H1 (cell line): Measurements from ENCODE around the gene ATG16L2. TPM values are rescaled to one million over a fixed set of nuclear protein-coding genes. Genes with fewer than 3 reads are reported as not detected.

Experiments used
- CTCF ChIA-PET: fragments of 300-600 bp; sonication (Branson Sonifier 250); formaldehyde crosslinking; loops from one replicate; lab custom pipeline; 2021; ENCODE audit not compliant: partially characterized antibody; lab: Charles Lee
- POLR2A ChIA-PET: fragments of 300-600 bp; sonication (Branson Sonifier 250); formaldehyde crosslinking; loops from one replicate; lab custom pipeline; 2021; ENCODE audit warnings: inconsistent platforms; ENCODE audit not compliant: partially characterized antibody; lab: Charles Lee
- DNase-seq, 2 experiments: peaks; one replicate each; pipeline versions ENCODE4 v3.0.0 to v3.0.0-alpha.2; 2010 to 2022; ENCODE audit warnings: low spot score in 2 of 2, low read depth in 1 of 2, mixed read lengths in 1 of 2
- FAIRE-seq: peaks from 2 replicates; lab custom pipeline; 2011; peaks lifted over from hg19 to GRCh38; lab: Jason Lieb, UNC
- H2AFZ ChIP-seq: 2 replicates; pipeline ENCODE4 v1.8.1; 2012; ENCODE audit warnings: low read length, inconsistent platforms
- H2AK5ac ChIP-seq: 2 replicates; pipeline ENCODE4 v1.6.1; 2013; ENCODE audit warnings: low read depth, low read length
- H2BK120ac ChIP-seq: replicated peaks from 2 replicates; pipeline ENCODE3; 2013; ENCODE audit warnings: low read depth, low read length, inconsistent platforms
- H2BK12ac ChIP-seq: 2 replicates; pipeline ENCODE4 v1.6.1; 2013; ENCODE audit warnings: low read depth, low read length
- H2BK15ac ChIP-seq: 2 replicates; pipeline ENCODE4 v1.6.1; 2013; ENCODE audit warnings: low read length
- H2BK20ac ChIP-seq: 2 replicates; pipeline ENCODE4 v1.6.1; 2013; ENCODE audit warnings: low read length
- H2BK5ac ChIP-seq: 2 replicates; pipeline ENCODE4 v1.6.1; 2013; ENCODE audit warnings: low read depth, low read length
- H3K14ac ChIP-seq: 2 replicates; pipeline ENCODE4 v1.6.1; 2013; ENCODE audit warnings: inconsistent platforms; ENCODE audit not compliant: insufficient read length
- H3K18ac ChIP-seq: 2 replicates; pipeline ENCODE4 v1.6.1; 2013; ENCODE audit warnings: low read length; ENCODE audit errors: extremely low read depth
- H3K23ac ChIP-seq: 2 replicates; pipeline ENCODE4 v1.6.1; 2013; ENCODE audit warnings: inconsistent platforms; ENCODE audit not compliant: insufficient read length
- H3K23me2 ChIP-seq: 2 replicates; pipeline ENCODE4 v1.6.1; 2013; ENCODE audit warnings: low read depth, low read length
- H3K27ac ChIP-seq: 2 replicates; pipeline ENCODE4 v1.6.1; 2011; ENCODE audit warnings: low read depth, low read length, inconsistent platforms
- H3K27me3 ChIP-seq, 4 experiments: replicated peaks in 1 of 4; 1 replicate in 1 of 4; 2 replicates in 3 of 4; pipeline versions ENCODE4 v1.6.1 to v1.8.1; 2011 to 2013; ENCODE audit warnings: low read length in 3 of 4, mild to moderate bottlenecking in 3 of 4, inconsistent platforms in 2 of 4, mixed read lengths in 2 of 4, moderate library complexity in 1 of 4; ENCODE audit not compliant: control insufficient read depth in 3 of 4, insufficient read depth in 3 of 4; ENCODE audit errors: extremely low read depth in 1 of 4
- H3K36me3 ChIP-seq, 4 experiments: 2 replicates each; pipeline versions ENCODE4 v1.6.1 to v1.8.1; 2011 to 2013; ENCODE audit warnings: mild to moderate bottlenecking in 4 of 4, low read length in 3 of 4, moderate library complexity in 2 of 4, control low read depth in 1 of 4, inconsistent platforms in 1 of 4; ENCODE audit not compliant: insufficient read depth in 4 of 4, control insufficient read depth in 2 of 4
- H3K4ac ChIP-seq: replicated peaks from 2 replicates; pipeline ENCODE3; 2013; ENCODE audit warnings: low read length, low read depth, mixed read lengths, inconsistent platforms; ENCODE audit not compliant: insufficient read length
- H3K4me1 ChIP-seq, 4 experiments: replicated peaks in 1 of 4; 1 replicate in 1 of 4; 2 replicates in 3 of 4; pipeline versions ENCODE4 v1.6.1 to v1.8.1; 2011 to 2013; ENCODE audit warnings: low read length in 3 of 4, inconsistent platforms in 2 of 4, mixed read lengths in 1 of 4; ENCODE audit not compliant: insufficient read depth in 4 of 4, control insufficient read depth in 3 of 4
- H3K4me2 ChIP-seq, 2 experiments: 2 replicates each; pipeline versions ENCODE4 v1.6.1 to v1.8.1; 2011 to 2013; ENCODE audit warnings: low read depth in 2 of 2, low read length in 2 of 2, control low read depth in 1 of 2, inconsistent platforms in 1 of 2, mild to moderate bottlenecking in 1 of 2; ENCODE audit not compliant: insufficient read depth in 1 of 2
- H3K4me3 ChIP-seq, 4 experiments: fragments of 200-600, 300-600 bp in 1 of 4; sonication (generic), shearing (Covaris generic), sonication (Bioruptor Twin) in 1 of 4; 2 replicates each; pipeline versions ENCODE4 v1.5.1 to v1.8.1; 2011 to 2016; ENCODE audit warnings: low read length in 4 of 4, low read depth in 3 of 4, control low read depth in 2 of 4, inconsistent platforms in 2 of 4, mild to moderate bottlenecking in 2 of 4, mixed read lengths in 1 of 4, moderate library complexity in 1 of 4; ENCODE audit not compliant: insufficient read depth in 2 of 4; ENCODE audit errors: extremely low read depth in 1 of 4
- H3K56ac ChIP-seq: replicated peaks from 2 replicates; pipeline ENCODE3; 2013; ENCODE audit warnings: low read depth, mild to moderate bottlenecking, mixed read lengths, low read length, inconsistent platforms; ENCODE audit not compliant: insufficient read length
- H3K79me1 ChIP-seq: 2 replicates; pipeline ENCODE4 v1.6.1; 2013; ENCODE audit warnings: low read depth, low read length, control low read depth
- H3K79me2 ChIP-seq, 2 experiments: 2 replicates each; pipeline versions ENCODE4 v1.6.1 to v1.8.1; 2012 to 2013; ENCODE audit warnings: low read length in 2 of 2, mild to moderate bottlenecking in 2 of 2, inconsistent platforms in 1 of 2; ENCODE audit not compliant: insufficient read depth in 2 of 2, control insufficient read depth in 1 of 2
- H3K9ac ChIP-seq, 4 experiments: replicated peaks in 1 of 4; 1 replicate in 1 of 4; 2 replicates in 3 of 4; pipeline versions ENCODE4 v1.6.1 to v1.8.1; 2011 to 2013; ENCODE audit warnings: low read depth in 3 of 4, low read length in 3 of 4, control low read depth in 2 of 4, mild to moderate bottlenecking in 2 of 4, moderate library complexity in 2 of 4, inconsistent platforms in 1 of 4; ENCODE audit errors: extremely low read depth in 1 of 4
- H3K9me3 ChIP-seq, 2 experiments: 2 replicates each; pipeline versions ENCODE4 v1.6.1 to v1.8.1; 2012 to 2013; ENCODE audit warnings: mild to moderate bottlenecking in 2 of 2, moderate library complexity in 2 of 2, control low read depth in 1 of 2, inconsistent platforms in 1 of 2, low read depth in 1 of 2, low read length in 1 of 2, mixed read lengths in 1 of 2; ENCODE audit not compliant: insufficient read depth in 2 of 2
- H4K20me1 ChIP-seq, 2 experiments: replicated peaks in 1 of 2; 2 replicates each; pipeline versions ENCODE3 to v1.8.1; 2011 to 2013; ENCODE audit warnings: inconsistent platforms in 2 of 2, low read length in 2 of 2, mild to moderate bottlenecking in 1 of 2; ENCODE audit not compliant: insufficient read depth in 2 of 2, control insufficient read depth in 1 of 2
- H4K5ac ChIP-seq: 2 replicates; pipeline ENCODE4 v1.6.1; 2013; ENCODE audit warnings: low read length, low read depth, mixed read lengths, inconsistent platforms; ENCODE audit not compliant: insufficient read length
- H4K8ac ChIP-seq: 2 replicates; pipeline ENCODE4 v1.8.0; 2013; ENCODE audit warnings: mild to moderate bottlenecking, moderate library complexity, low read length, inconsistent platforms; ENCODE audit not compliant: insufficient read depth; ENCODE audit errors: extremely low read depth
- H4K91ac ChIP-seq: replicated peaks from 2 replicates; pipeline ENCODE3; 2013; ENCODE audit warnings: low read length, mixed read lengths, inconsistent platforms; ENCODE audit not compliant: insufficient read length
- BRCA1 ChIP-seq: IDR thresholded peaks from 2 replicates; pipeline ENCODE4 v1.6.1; 2012; ENCODE audit warnings: low read depth, low read length, improper control_type of control experiment
- CHD2 ChIP-seq: IDR thresholded peaks from 2 replicates; pipeline ENCODE4 v1.6.1; 2012; ENCODE audit warnings: low read length, improper control_type of control experiment
- CTBP2 ChIP-seq: IDR thresholded peaks from 2 replicates; pipeline ENCODE4 v1.7.0; 2011; ENCODE audit warnings: borderline replicate concordance, mild to moderate bottlenecking, moderate library complexity, mixed read lengths, low read length; ENCODE audit not compliant: insufficient read depth, insufficient read length
- KDM4A ChIP-seq: IDR thresholded peaks from one replicate; pipeline ENCODE4 v1.7.1; 2012; ENCODE audit warnings: low read depth, mild to moderate bottlenecking, moderate library complexity, low read length, inconsistent platforms; ENCODE audit not compliant: severe bottlenecking
- KDM5A ChIP-seq: fragments of 200-600 bp; IDR thresholded peaks from 2 replicates; pipeline ENCODE4 v1.7.1; 2012; ENCODE audit warnings: mild to moderate bottlenecking, low read length, inconsistent platforms, mixed read lengths
- MAFK ChIP-seq: IDR thresholded peaks from 2 replicates; pipeline ENCODE4 v1.6.1; 2012; ENCODE audit warnings: low read depth, mild to moderate bottlenecking, improper control_type of control experiment, low read length
- PHF8 ChIP-seq: fragments of 200-600 bp; sonication (generic); conservative IDR thresholded peaks from 2 replicates; pipeline ENCODE4 v1.7.1; 2012; ENCODE audit warnings: low read depth, mild to moderate bottlenecking, inconsistent platforms, low read length, moderate library complexity
- SIN3A ChIP-seq, 2 experiments: IDR thresholded peaks in 1 of 2; conservative IDR thresholded peaks in 1 of 2; 2 replicates each; pipeline ENCODE4 v1.6.1; 2011 to 2012; ENCODE audit warnings: low read length in 2 of 2, improper control_type of control experiment in 1 of 2, low read depth in 1 of 2, mild to moderate bottlenecking in 1 of 2
- TBP ChIP-seq: IDR thresholded peaks from 2 replicates; pipeline ENCODE4 v1.6.1; 2011; ENCODE audit warnings: low read depth, low read length, improper control_type of control experiment
- WGBS, 2 experiments: shearing (Covaris generic) in 1 of 2; methylation state at CpG; one replicate each; pipeline versions ENCODE4 v1.1.6 to v1.1.7; 2013 to 2015; ENCODE audit warnings: low lambda C conversion rate in 2 of 2, mixed read lengths in 2 of 2, inconsistent platforms in 1 of 2, low coverage in 1 of 2, missing lambda C conversion rate in 1 of 2; ENCODE audit not compliant: insufficient replicate concordance in 2 of 2, insufficient coverage in 1 of 2, insufficient read length in 1 of 2; ENCODE audit errors: extremely low coverage in 1 of 2, missing lambda C conversion rate in 1 of 2; 5-methylcytosine and 5-hydroxymethylcytosine counted together
- polyA plus RNA-seq, 7 experiments: library from polyadenylated mRNA; depleted of rRNA in 3 of 7; stranded (reverse) in 5 of 7; unstranded in 2 of 7; fragments of >200 nt in 5 of 7; fragments of 200-250 nt in 2 of 7; gene quantifications; 1 replicate in 5 of 7; 2 replicates in 1 of 7; 4 replicates in 1 of 7; pipeline versions ENCODE4 v1.2.1 to v1.2.3, GENCODE V29; 2011 to 2013; ENCODE audit warnings: missing spikeins in 2 of 7, mixed read lengths in 2 of 7
- total RNA-seq: library from RNA; stranded (reverse); fragmentation: NEBNext Ultra II Directional; extraction: Animal tissue kit (Norgen Biotek cat#: 25700); gene quantifications from 2 replicates; pipeline ENCODE4 v1.2.1, GENCODE V29; 2021

The ATG16L2 gene
- total and polyA plus RNA-seq, 2 of the 8 experiments (the other 6 are each of a cell fraction or from before 2014, with no cell fraction given): 11.0 to 18.5 TPM

DNA sequence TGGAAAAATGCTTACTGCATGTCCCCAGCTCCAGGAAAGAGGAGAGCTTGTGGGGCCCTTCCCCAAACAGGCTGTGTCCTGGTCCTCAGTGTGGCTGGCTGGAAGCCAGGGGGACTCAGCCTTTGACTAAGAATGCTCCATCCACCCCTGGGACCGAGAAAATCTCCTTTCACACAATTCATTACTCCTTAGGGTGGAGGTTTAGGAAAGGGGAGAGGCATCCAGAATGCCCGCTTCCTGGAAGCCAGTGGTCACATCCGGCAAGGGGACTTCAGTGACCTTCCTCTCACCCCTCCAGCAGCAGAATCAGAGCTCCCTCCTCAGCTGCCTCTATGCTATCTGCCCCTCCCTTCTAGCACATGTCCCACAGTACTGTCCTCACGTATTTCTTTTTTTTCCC is 21.9 kb downstream of the ATG16L2 start:
- no peak overlapping the region for H3K56ac ChIP-seq
- H2BK20ac ChIP-seq: no peak overlapping the region
- 88% methylated on average over 4 of the region's 4 CpGs; no CpG with 5 or more reads in 1 of the 2 experiments for WGBS, 2 experiments
- DNase-seq: no peak
- no peak overlapping the region for H3K4ac ChIP-seq
- H3K36me3 ChIP-seq: no peaks in the 10 kb centered on the region
- no peaks in the 10 kb centered on the region; the same call in 1 of the 2 replicates for H3K79me1 ChIP-seq
- H3K9me3 ChIP-seq: no peaks in the 10 kb centered on the region
- no peaks in the 10 kb centered on the region for H4K20me1 ChIP-seq
- no peak overlapping the region for H2AK5ac ChIP-seq
- no peak overlapping the region for H3K18ac ChIP-seq
- H3K79me2 ChIP-seq: no peaks in the 10 kb centered on the region
- H3K4me1 ChIP-seq: peaks cover 0 to 5% (median 4%) of the 10 kb centered on the region in 4 experiments; a peak in 6 of 7 replicates
- H2BK15ac ChIP-seq: no peak overlapping the region
- H3K23ac ChIP-seq: no peak overlapping the region
- FAIRE-seq: no peak
- H2BK5ac ChIP-seq: no peak overlapping the region
- H3K14ac ChIP-seq: no peak overlapping the region
- H4K5ac ChIP-seq: no peak overlapping the region
- ChIA-PET POLR2A (interaction anchor here (1.2 kb wide), 2 partner anchors 9 to 12 kb away, joined by 3 read pairs; no protein-coding TSS in a partner anchor), CTCF (interaction anchor here (0.5 to 11.9 kb wide), 7 partner anchors 11 to 366 kb away, joined by 3 to 258 read pairs (median 3); partner anchors contain the start of gene FCHSD2)
- no peak overlapping the region for H4K91ac ChIP-seq
- H3K4me2 ChIP-seq: no peak overlapping the region
- no peak overlapping the region for H3K9ac ChIP-seq
- no peak for TF ChIP-seq BRCA1
- no peak for TF ChIP-seq MAFK
- TF ChIP-seq KDM5A: no peak
- TF ChIP-seq TBP: no peak
- TF ChIP-seq SIN3A (conservative IDR thresholded peaks at IDR 0.05 in 1 of 2, IDR thresholded peaks at IDR 0.05 in 1 of 2; ENCODE audit: low read depth in 1 of 2, low read length in 2 of 2): no peak
- TF ChIP-seq KDM4A: no peak
- no peak for TF ChIP-seq CHD2
- TF ChIP-seq CTBP2: no peak
- no peak for TF ChIP-seq PHF8
- H3K4me3 ChIP-seq: no peak overlapping the region
- H3K27ac ChIP-seq: no peak overlapping the region
- no peak overlapping the region; the same call in 1 of the 2 replicates for H4K8ac ChIP-seq
- no peak overlapping the region for H2AFZ ChIP-seq
- no peaks in the 10 kb centered on the region for H3K23me2 ChIP-seq
- no peak overlapping the region for H2BK12ac ChIP-seq
- H3K27me3 ChIP-seq: no peaks in the 10 kb centered on the region; a peak in 1 of 7 replicates
- no peak overlapping the region for H2BK120ac ChIP-seq
